GM12864 (cell line): ENCODE data around the gene MARCHF3.
A peak's percentile ranks its signal among the peaks of the same experiment; 100 is the strongest.

ENCODE experiments used
- DNase-seq: peaks from one replicate; pipeline ENCODE4 v3.0.0-alpha.2; 2011; ENCODE audit warnings: low read depth
- H3K4me3 ChIP-seq: 2 replicates; pipeline ENCODE4 v1.5.1; 2011; ENCODE audit warnings: mild to moderate bottlenecking, low read depth, low read length, control low read depth
- TF ChIP-seq, protein P1 (sequence below): IDR thresholded peaks from 2 replicates; pipeline ENCODE4 v1.5.1; 2011; ENCODE audit warnings: low read depth, mild to moderate bottlenecking, moderate library complexity, low read length, control low read depth, inconsistent platforms; ENCODE audit errors: missing control alignments

The MARCHF3 gene

DNA sequence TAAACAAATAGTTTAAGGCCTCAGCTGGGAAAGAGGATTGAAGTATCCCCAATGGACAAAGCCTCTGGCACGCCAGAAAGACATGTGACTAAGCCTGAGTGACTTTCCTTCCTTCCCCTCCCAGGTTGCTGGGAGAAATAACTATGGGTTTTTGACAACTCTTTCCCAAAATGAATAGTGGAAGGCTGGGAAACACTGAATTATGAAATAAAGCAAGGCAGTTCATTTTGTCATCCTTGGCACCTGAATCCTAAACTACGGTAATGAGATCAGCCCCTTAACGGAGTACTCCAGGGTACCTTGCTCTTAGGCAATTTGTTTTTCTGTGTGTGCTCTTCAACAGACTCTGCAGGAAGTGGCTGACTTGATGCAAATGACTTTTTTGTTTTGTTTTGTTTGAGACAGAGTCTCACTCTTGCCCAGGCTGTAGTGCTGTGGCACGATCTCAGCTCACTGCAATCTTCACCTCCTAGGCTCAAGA, 178.2 kb downstream of the MARCHF3 start:
- TF ChIP-seq, protein P1, sequence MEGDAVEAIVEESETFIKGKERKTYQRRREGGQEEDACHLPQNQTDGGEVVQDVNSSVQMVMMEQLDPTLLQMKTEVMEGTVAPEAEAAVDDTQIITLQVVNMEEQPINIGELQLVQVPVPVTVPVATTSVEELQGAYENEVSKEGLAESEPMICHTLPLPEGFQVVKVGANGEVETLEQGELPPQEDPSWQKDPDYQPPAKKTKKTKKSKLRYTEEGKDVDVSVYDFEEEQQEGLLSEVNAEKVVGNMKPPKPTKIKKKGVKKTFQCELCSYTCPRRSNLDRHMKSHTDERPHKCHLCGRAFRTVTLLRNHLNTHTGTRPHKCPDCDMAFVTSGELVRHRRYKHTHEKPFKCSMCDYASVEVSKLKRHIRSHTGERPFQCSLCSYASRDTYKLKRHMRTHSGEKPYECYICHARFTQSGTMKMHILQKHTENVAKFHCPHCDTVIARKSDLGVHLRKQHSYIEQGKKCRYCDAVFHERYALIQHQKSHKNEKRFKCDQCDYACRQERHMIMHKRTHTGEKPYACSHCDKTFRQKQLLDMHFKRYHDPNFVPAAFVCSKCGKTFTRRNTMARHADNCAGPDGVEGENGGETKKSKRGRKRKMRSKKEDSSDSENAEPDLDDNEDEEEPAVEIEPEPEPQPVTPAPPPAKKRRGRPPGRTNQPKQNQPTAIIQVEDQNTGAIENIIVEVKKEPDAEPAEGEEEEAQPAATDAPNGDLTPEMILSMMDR: no peak
- DNase-seq: peak; percentile 19
- no peak overlapping the region for H3K4me3 ChIP-seq

DNA sequence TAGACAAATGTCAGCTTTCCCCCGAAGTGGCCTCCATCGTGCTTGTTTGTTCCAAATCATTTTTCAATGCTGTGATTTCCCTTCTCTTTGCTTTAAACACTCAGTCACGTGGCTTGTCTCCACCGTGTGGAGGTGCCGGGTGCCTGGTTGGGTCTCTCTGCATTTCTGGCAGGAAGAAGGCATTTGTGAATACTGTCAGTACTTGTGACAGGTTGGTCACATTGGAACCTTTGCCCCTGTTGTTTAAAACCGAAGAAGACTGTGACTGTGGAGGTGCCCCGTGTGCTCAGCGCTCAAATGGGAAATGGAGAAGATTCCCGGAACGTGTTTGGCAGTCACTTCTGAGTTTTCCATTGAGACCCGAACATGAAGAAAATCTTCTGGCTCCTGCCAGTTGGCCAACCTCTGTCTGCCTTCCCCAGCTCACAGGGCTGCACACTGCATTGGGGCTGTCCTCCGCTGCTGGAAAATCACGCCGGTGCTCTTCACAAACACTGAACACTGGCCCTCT, 178.8 kb downstream of the MARCHF3 start:
- TF ChIP-seq, protein P1: no peak
- H3K4me3 ChIP-seq: no peak overlapping the region
- no peak for DNase-seq

GRCh38 chr5:126849101-126849678, 181.2 kb downstream of the MARCHF3 start:
- TF ChIP-seq, protein P1: no peak
- no peak for DNase-seq
- no peak overlapping the region for H3K4me3 ChIP-seq

DNA sequence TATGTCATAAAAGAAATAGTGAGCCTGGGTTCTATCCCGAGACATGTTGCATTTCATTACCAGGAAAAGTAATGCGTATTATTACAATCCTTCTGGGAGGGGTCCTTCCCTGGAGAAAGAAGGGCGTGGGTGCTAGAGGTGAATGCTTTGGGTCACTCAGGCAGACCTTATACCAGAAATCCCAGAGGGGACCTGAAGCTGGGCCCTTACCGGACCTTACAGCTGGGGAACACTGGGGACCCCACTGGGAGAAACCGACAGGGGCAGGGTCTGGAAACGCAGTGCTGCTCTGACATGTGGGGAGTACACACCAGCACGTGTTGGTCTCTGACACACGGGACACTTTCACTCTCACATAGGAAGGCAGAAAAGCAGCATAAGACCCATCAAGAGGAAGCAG, 182.1 kb downstream of the MARCHF3 start:
- no peak for DNase-seq
- no peak overlapping the region for H3K4me3 ChIP-seq
- TF ChIP-seq, protein P1: no peak

- TF ChIP-seq, protein P1: no peak
- no peak for DNase-seq
- H3K4me3 ChIP-seq: no peak overlapping the region
Observed at GRCh38 chr5:126847826-126848251, 182.5 kb downstream of the MARCHF3 start.

DNA sequence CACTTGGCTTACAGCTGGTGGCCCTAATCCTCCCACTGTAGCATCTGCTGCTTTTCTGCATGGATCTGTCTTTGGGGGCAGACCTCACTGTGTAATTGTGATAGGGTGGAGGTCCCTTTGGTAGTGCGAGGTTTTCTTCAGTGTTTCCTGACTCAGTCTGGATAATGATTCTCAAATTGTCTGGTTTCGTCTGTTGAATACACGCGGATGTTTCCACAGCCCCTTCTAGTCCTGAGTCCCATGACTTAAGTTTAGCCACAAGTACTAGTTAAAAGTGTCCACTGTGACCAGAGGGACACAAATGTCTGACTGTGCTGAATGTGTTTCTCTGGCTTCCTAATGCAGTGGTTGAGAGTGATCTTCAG, 182.9 kb downstream of the MARCHF3 start:
- no peak overlapping the region for H3K4me3 ChIP-seq
- TF ChIP-seq, protein P1: no peak
- no peak for DNase-seq
